GM19452 (cell line): ENCODE measurements around the gene RPL36A.

Experiments
- ATAC-seq: cut with Tn5 transposase; IDR thresholded peaks from one replicate; pipeline ENCODE4 v1.9.1; 2021; ENCODE audit not compliant: unreplicated experiment

The RPL36A gene

GRCh38 chrX:101391831-101392230 lies 1.0 kb downstream of the RPL36A start:
- ATAC-seq, result no peak

GRCh38 chrX:101393530-101394305 lies 2.9 kb downstream of the RPL36A start:
- no peak for ATAC-seq

DNA sequence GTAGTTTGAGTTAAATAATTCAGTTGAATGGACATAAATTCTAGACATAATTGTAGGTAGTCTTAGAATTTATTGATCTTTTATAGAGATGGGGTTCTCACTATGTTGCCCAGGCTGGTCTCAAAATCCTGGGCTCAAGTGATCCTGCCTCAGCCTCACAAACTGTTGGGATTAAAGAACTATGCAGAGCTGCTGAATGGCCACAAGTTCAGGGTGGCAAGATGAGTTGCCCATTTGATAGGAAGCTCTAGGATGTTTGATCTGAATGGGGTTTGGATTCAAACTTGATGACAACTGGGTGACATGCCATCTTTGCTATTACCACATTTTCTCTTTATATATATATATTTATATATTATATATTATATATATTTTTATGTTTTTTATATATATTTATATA lies 3.6 kb downstream of the RPL36A start:
- no peak for ATAC-seq

DNA sequence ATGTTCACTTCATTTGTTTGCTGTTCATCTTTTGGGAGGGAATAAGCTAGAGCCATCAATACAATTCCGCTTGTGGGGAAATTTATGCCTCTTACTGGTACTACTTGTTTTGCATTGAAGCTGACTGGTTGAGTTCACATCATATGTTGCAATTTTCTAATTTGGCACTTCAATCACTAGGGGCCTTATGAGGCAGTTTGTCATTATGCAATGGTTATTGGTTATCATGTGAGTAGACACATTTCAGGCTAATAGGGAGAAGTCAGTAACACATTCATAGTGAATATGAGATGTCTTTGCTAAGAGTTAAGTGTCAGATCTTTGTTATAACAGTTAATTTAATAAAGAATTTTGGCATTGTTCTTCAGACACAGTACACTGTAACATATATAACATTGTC lies 5.0 kb downstream of the RPL36A start:
- ATAC-seq, result no peak

GRCh38 chrX:101397779-101398178 lies 7.0 kb downstream of the RPL36A start:
- ATAC-seq, result no peak

GRCh38 chrX:101398694-101399093 lies 7.9 kb downstream of the RPL36A start:
- no peak for ATAC-seq

GRCh38 chrX:101399825-101400224 lies 9.0 kb downstream of the RPL36A start:
- ATAC-seq, result no peak

DNA sequence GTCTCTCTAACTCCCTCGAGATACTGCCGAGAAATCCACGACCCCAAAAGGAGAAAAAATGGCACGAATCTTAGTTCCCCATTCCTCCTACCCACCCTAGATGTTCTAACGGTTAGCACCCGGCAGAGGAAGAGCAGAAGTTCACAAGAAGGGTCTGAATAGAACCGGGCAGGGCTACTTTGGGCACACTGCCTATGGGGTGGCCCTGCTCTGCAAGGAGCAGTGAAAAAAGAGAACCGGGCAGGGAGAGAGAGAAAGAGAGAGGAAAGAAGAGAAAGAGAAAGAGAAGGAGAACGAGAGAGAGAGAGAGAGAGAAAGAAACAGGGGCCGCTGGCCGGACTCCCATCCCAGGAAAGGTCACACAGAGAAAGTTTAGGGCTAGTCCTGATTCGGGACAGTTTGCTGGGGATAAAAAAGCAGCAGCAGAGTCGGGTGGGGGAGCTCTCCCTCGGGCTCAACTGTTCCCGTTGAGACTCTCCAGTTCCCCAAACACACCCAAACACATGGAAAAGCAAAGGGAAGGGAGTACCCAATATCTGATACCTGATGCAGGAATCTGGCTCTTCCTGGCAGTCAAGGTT lies 16.4 kb downstream of the RPL36A start:
- no peak for ATAC-seq

- peak; percentile 93 for ATAC-seq
Measured at GRCh38 chrX:101407748-101408531, 17.1 kb downstream of the RPL36A start, which contains the start of the genes GLA and HNRNPH2. TSS of gene GLA (minus strand) at chrX:101407925. CDS start at chrX:101407903, 22 bp downstream. TSS of gene HNRNPH2 (plus strand) at chrX:101408222. CDS start at chrX:101411989, 3,767 bp downstream.

GRCh38 chrX:101408532-101408841 lies 17.7 kb downstream of the RPL36A start:
- ATAC-seq, result no peak

GRCh38 chrX:101409043-101409442 lies 18.2 kb downstream of the RPL36A start:
- no peak for ATAC-seq

GRCh38 chrX:101410461-101410860 lies 19.6 kb downstream of the RPL36A start:
- no peak for ATAC-seq

DNA sequence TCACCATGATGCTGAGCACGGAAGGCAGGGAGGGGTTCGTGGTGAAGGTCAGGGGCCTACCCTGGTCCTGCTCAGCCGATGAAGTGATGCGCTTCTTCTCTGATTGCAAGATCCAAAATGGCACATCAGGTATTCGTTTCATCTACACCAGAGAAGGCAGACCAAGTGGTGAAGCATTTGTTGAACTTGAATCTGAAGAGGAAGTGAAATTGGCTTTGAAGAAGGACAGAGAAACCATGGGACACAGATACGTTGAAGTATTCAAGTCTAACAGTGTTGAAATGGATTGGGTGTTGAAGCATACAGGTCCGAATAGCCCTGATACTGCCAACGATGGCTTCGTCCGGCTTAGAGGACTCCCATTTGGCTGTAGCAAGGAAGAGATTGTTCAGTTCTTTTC lies 21.2 kb downstream of the RPL36A start:
- no peak for ATAC-seq

- ATAC-seq, result peak; percentile 65
Measured at GRCh38 chrX:101415180-101416145, 24.7 kb downstream of the RPL36A start.

DNA sequence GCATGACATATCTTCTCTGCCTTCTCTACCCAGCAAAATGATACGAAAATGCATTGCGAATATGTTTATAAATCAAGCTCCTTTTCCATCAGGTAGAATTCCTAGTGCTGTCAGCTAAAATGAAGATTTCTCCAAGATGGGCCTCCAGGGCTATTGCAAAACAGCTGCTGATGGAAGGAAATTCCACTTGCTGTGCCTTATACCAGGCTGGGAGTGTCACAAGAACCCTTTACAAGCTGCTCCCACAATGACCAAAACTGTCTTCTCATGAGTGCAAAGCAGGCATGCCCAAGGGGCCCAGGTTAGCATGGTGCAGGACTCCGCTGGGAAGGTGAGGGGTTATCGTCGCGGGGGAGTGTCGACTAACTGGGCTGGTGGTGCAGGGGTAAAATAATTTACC lies 25.9 kb downstream of the RPL36A start:
- no peak for ATAC-seq

DNA sequence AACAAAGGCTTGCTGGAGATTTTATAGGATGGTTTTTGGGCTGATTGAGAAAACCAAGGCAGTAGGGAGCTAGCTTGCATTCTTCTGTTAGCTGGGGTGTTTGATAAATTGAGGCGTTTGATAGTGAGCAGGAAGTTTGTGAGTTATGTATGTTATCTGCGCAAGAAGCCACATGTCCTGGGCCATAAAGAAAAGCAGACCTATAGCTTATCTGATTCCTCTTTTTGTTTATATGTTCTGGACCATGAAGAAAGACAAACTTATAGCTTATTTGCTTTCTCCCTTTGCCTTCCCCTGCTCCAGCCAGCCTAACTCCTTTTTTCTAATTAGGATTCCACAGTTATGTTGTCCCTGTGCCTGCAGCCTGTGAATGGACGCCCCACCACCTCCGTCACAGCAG lies 26.4 kb downstream of the RPL36A start:
- ATAC-seq, result no peak

GRCh38 chrX:101417981-101418841 lies 27.4 kb downstream of the RPL36A start:
- ATAC-seq, result peak; percentile 43

DNA sequence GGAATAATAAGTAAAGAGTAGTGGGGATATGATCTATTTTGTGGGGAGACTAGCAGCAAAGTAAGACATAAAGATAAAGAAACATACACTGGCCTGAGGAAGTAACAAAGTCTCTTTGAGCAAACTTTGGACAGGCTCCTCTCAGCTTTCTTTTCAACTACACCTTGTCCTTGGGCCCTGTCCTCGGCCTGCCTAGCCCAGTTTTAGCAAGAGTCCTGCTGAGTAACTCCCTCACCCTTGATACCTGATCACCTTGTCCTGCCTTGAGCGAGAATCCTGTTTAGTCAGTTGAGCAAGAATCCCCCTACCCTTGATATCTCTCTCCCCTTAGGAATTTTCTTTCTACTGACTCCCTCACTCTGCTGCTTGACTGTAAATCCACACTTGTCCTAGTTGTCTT lies 28.7 kb downstream of the RPL36A start:
- ATAC-seq, result no peak

DNA sequence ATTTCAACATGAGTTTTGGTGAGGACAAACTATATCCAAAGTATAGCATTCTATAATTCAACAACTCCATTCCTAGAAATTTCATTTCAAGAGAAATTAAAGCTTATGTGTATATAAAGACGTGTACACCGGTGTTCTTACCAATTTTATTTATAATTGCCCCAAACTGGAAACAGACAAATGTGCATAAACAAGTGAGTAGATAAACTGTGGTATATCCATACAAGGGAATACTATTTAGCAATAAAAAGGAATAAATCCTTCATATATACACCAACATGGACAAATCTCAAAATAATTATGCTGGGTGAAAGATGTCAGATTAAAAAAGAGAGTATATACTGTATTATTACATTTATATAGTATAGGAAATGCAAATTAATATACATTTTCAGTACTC lies 37.1 kb downstream of the RPL36A start:
- ATAC-seq, result no peak

DNA sequence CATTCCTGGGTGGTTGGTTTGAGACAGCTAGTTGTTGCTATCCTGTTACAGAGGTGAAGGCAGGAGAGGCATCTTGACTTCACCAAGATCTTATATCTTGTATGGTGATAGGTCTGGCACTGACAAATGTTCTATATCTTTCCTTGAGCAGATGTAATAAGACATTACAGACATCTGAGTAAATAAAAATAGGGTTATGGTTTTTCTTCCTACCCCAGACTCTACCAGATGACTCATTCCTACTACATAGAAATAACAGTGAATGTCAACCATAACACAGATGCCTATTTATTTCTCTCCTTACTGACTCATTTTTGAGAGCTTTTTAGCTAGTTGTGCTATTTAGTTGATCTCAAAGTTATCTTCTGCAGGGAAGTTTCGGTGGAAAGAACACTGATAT lies 39.1 kb downstream of the RPL36A start:
- peak; percentile 45 for ATAC-seq
